Measurements from ENCODE around the gene PTPRG.

The PTPRG gene

GRCh38 chr3:61563313-61564271, 2.2 kb downstream of the PTPRG start:
- no peak for DNase-seq

- no peak for DNase-seq
Measured at GRCh38 chr3:61564395-61565059, 3.2 kb downstream of the PTPRG start.

GRCh38 chr3:61565569-61565968, 4.2 kb downstream of the PTPRG start:
- no peak for DNase-seq

- no peak for DNase-seq
Measured at GRCh38 chr3:61568127-61568526, 6.8 kb downstream of the PTPRG start.

- DNase-seq = no peak
Measured at GRCh38 chr3:61569856-61570580, 8.6 kb downstream of the PTPRG start.

- no peak for DNase-seq
Measured at GRCh38 chr3:61570813-61571212, 9.4 kb downstream of the PTPRG start.

- no peak for DNase-seq
Measured at GRCh38 chr3:61571516-61572336, 10.4 kb downstream of the PTPRG start.

- no peak for DNase-seq
Measured at GRCh38 chr3:61572879-61573278, 11.5 kb downstream of the PTPRG start.

GRCh38 chr3:61573441-61573840, 12.1 kb downstream of the PTPRG start:
- DNase-seq = no peak

GRCh38 chr3:61574854-61575253, 13.5 kb downstream of the PTPRG start:
- DNase-seq = no peak

GRCh38 chr3:61575893-61576292, 14.5 kb downstream of the PTPRG start:
- DNase-seq = no peak

- DNase-seq = no peak
Measured at GRCh38 chr3:61577760-61578159, 16.4 kb downstream of the PTPRG start.

- DNase-seq = no peak
Measured at GRCh38 chr3:61578667-61579367, 17.4 kb downstream of the PTPRG start.

GRCh38 chr3:61579685-61580084, 18.3 kb downstream of the PTPRG start:
- no peak for DNase-seq

GRCh38 chr3:61580982-61581643, 19.7 kb downstream of the PTPRG start:
- no peak for DNase-seq

GRCh38 chr3:61582287-61582686, 20.9 kb downstream of the PTPRG start:
- no peak for DNase-seq

GRCh38 chr3:61582846-61583245, 21.5 kb downstream of the PTPRG start:
- DNase-seq = no peak

- DNase-seq = no peak
Measured at GRCh38 chr3:61583890-61584875, 22.8 kb downstream of the PTPRG start.

- no peak for DNase-seq
Measured at GRCh38 chr3:61589856-61590255, 28.5 kb downstream of the PTPRG start.

- no peak for DNase-seq
Measured at GRCh38 chr3:61591300-61591699, 29.9 kb downstream of the PTPRG start.
